Measurements from ENCODE around the gene CACNG4. TPM values are rescaled to one million over a fixed set of nuclear protein-coding genes. Genes with fewer than 3 reads are reported as not detected.
"Not testable (repeated sequence)": the region's sequence is repeated elsewhere in the genome, so short reads cannot be mapped to it uniquely, and the experiment has no call there.

Gene CACNG4
- total RNA-seq, 4 donors from 2014 or later, result 0.44 TPM; not detected in 3

- Histone ChIP-seq H3K36me3 (no peaks in the 10 kb centered on the region), H3K27me3 (no peaks in the 10 kb centered on the region), H3K4me1 (no peaks in the 10 kb centered on the region), H3K4me3 (no peak overlapping the region), H3K27ac (no peak overlapping the region), H3K9me3 (no peaks in the 10 kb centered on the region)
- WGBS, 2 donors, result 85 to 87% methylated on average over 5 to 6 of the region's 6 CpGs
- TF ChIP-seq EP300 (IDR thresholded peaks at IDR 0.05), result no peak
- no peak for TF ChIP-seq CTCF (IDR thresholded peaks at IDR 0.05)
- TF ChIP-seq POLR2A (IDR thresholded peaks at IDR 0.05), result no peak
- DNase-seq (ENCODE audit: low spot score in 2 of 2), result no peak
Observed at GRCh38 chr17:67040652-67041051, 76.1 kb downstream of the CACNG4 start.

- H3K4me1 ChIP-seq; H3K27me3 ChIP-seq; H3K27ac ChIP-seq; DNase-seq (ENCODE audit: low spot score in 2 of 2); H3K36me3 ChIP-seq; H3K4me3 ChIP-seq; H3K9me3 ChIP-seq: not testable (repeated sequence)
- 92 to 96% methylated on average over 5 of the region's 5 CpGs for WGBS, 2 donors
Observed at GRCh38 chr17:67041119-67041518, 76.6 kb downstream of the CACNG4 start.

GRCh38 chr17:67041531-67041930 lies 77.0 kb downstream of the CACNG4 start:
- TF ChIP-seq CTCF (IDR thresholded peaks at IDR 0.05) (no peak), EP300 (IDR thresholded peaks at IDR 0.05) (no peak), POLR2A (IDR thresholded peaks at IDR 0.05) (no peak)
- no peaks in the 10 kb centered on the region for H3K4me1 ChIP-seq
- no peak overlapping the region for H3K4me3 ChIP-seq
- no peaks in the 10 kb centered on the region for H3K27me3 ChIP-seq
- 68 to 71% methylated on average over 7 of the region's 7 CpGs for WGBS, 2 donors
- H3K9me3 ChIP-seq, result peaks cover 0 to under 1% (median 0%) of the 10 kb centered on the region in 4 donors
- no peak for DNase-seq (ENCODE audit: low spot score in 2 of 2)
- H3K27ac ChIP-seq, result no peak overlapping the region
- no peaks in the 10 kb centered on the region for H3K36me3 ChIP-seq

GRCh38 chr17:67041941-67042899 lies 77.7 kb downstream of the CACNG4 start:
- WGBS, 2 donors, result 68 to 72% methylated on average over 11 of the region's 11 CpGs
- no peaks in the 10 kb centered on the region for H3K27me3 ChIP-seq
- peaks cover 0 to 7% (median 0%) of the 10 kb centered on the region in 4 donors for H3K9me3 ChIP-seq
- no peak overlapping the region for H3K4me3 ChIP-seq
- no peak for TF ChIP-seq CTCF (IDR thresholded peaks at IDR 0.05)
- no peak for TF ChIP-seq EP300 (IDR thresholded peaks at IDR 0.05)
- TF ChIP-seq POLR2A (IDR thresholded peaks at IDR 0.05), result no peak
- H3K36me3 ChIP-seq, result no peaks in the 10 kb centered on the region
- H3K4me1 ChIP-seq, result no peaks in the 10 kb centered on the region
- no peak overlapping the region for H3K27ac ChIP-seq
- no peak for DNase-seq (ENCODE audit: low spot score in 2 of 2)

- Histone ChIP-seq H3K27me3 (no peaks in the 10 kb centered on the region), H3K36me3 (no peaks in the 10 kb centered on the region), H3K4me3 (no peak overlapping the region), H3K9me3 (peaks cover 0 to 17% (median 3%) of the 10 kb centered on the region in 4 donors), H3K4me1 (no peaks in the 10 kb centered on the region), H3K27ac (no peak overlapping the region)
- DNase-seq (ENCODE audit: low spot score in 2 of 2), result no peak
- WGBS, 2 donors, result 72 to 76% methylated on average over 12 of the region's 12 CpGs
- no peak for TF ChIP-seq POLR2A (IDR thresholded peaks at IDR 0.05)
- TF ChIP-seq EP300 (IDR thresholded peaks at IDR 0.05), result no peak
- no peak for TF ChIP-seq CTCF (IDR thresholded peaks at IDR 0.05)
Observed at GRCh38 chr17:67043283-67043682, 78.8 kb downstream of the CACNG4 start.
